Cerebellar nuclear complex (tissue), 1 donor: ENCODE results near the gene PCDHGA6.
"Not testable (repeated sequence)": the region's sequence is repeated elsewhere in the genome, so short reads cannot be mapped to it uniquely, and the experiment has no call there.

Experiments
- DNase-seq, 2 experiments: peaks; one replicate each; lab custom pipeline; 2025; lab: John Stamatoyannopoulos, UW

The PCDHGA6 gene

DNA sequence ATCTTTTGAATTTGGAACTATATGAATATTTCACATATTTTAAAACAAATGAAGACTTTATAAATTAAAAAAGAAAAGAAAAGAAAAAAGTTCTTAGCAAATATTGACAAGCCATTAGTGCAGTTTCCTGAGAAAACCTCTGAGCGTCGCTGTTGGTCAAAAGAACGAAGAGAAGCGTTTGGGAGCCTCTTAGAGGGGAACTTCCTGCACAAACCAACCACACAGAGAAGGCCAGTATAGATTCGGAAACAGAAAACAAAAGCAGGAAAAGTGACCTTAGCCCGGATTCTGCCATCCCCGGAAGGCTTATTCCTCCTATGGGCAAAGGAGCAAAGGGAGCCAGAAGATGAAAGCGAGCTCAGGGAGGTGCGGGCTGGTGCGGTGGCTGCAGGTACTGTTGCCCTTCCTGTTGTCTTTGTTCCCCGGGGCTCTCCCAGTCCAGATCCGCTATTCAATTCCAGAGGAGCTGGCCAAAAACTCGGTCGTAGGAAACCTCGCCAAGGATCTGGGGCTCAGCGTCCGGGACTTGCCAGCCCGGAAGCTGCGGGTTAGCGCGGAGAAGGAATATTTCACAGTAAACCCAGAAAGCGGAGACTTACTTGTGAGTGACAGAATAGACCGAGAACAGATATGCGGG, 13.8 kb upstream of the PCDHGA6 start, which contains the start of gene PCDHGB2:
Gene PCDHGB2 (plus strand): TSS at position 205 of the 637 bp plus-strand sequence. CDS start 142 bp downstream, at position 347.
- DNase-seq = no peak

GRCh38 chr5:141360685-141361084, 13.0 kb upstream of the PCDHGA6 start:
- no peak for DNase-seq

DNA sequence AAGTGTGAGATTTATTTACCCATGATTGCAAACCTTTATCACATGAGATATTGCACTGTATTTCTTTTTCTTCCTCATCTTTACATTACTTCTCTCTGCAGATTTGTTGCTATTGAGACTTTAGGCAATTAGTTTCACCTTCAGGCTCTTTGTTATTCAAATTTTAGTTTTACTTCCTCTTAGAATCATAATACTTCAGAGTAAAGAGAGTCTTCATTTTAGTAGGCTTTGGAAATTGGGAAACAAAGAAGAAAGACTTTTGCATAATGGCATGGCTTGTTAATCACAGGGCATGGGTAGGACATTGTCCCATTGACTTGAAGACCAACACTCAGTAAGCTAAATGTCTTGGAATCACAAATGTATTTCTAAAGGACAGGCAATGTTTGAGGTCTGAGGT, 11.0 kb upstream of the PCDHGA6 start:
- DNase-seq = no peak

DNA sequence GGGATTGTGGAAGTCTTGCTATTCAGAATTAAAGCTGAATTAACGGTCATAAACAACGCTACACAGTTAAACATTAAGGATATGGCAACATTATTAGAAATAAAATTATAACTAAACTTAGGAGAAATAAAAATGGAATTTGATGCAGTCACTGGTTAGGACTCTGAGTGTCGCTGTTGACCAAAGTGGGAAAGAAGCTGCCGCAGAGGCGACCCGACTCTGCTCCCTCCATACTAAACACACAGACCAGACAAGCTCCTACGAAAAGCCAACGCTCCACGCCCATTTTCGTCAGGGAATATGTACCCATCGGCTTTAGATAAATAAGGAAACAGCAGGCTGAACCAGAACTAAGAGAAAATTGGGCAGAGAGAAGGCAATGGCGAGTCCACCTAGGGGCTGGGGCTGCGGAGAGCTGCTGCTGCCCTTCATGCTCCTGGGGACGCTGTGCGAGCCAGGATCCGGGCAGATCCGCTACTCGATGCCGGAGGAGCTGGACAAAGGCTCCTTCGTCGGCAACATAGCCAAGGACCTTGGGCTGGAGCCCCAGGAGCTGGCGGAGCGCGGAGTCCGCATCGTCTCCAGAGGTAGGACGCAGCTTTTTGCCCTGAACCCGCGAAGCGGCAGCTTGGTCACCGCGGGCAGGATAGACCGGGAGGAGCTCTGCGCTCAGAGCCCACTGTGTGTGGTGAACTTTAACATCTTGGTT, 9.6 kb upstream of the PCDHGA6 start, which contains the start of gene PCDHGA5:
Gene PCDHGA5 (plus strand): TSS at position 211 of the 709 bp plus-strand sequence. CDS start 169 bp downstream, at position 380.
- no peak for DNase-seq

GRCh38 chr5:141366016-141366896, 7.4 kb upstream of the PCDHGA6 start:
- no peak for DNase-seq

GRCh38 chr5:141369994-141370848, 3.5 kb upstream of the PCDHGA6 start, which contains the start of gene PCDHGB3:
TSS of gene PCDHGB3 (plus strand) at chr5:141370242. CDS start at chr5:141370395, 153 bp downstream.
- no peak for DNase-seq

- DNase-seq = no peak
Observed at GRCh38 chr5:141371572-141372475, 1.9 kb upstream of the PCDHGA6 start.

DNA sequence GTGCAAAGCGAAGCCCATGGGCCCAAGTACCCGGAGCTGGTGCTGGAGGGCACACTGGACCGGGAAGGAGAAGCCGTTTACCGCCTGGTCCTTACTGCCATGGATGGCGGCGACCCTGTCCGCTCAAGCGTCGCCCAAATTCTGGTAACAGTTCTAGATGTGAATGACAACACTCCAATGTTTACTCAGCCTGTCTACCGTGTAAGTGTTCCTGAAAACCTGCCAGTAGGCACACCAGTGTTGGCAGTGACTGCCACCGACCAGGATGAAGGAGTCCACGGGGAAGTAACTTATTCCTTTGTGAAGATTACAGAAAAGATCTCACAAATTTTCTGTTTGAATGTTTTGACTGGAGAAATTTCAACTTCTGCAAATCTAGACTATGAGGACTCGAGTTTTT, 936 bp downstream of the PCDHGA6 start:
- DNase-seq = no peak

GRCh38 chr5:141375444-141376155, 1.9 kb downstream of the PCDHGA6 start:
- not testable (repeated sequence) for DNase-seq

GRCh38 chr5:141382469-141383294, 9.0 kb downstream of the PCDHGA6 start, which contains the start of gene PCDHGA7:
TSS of gene PCDHGA7 (plus strand) at chr5:141382742. CDS start at chr5:141382900, 158 bp downstream.
- DNase-seq = no peak

DNA sequence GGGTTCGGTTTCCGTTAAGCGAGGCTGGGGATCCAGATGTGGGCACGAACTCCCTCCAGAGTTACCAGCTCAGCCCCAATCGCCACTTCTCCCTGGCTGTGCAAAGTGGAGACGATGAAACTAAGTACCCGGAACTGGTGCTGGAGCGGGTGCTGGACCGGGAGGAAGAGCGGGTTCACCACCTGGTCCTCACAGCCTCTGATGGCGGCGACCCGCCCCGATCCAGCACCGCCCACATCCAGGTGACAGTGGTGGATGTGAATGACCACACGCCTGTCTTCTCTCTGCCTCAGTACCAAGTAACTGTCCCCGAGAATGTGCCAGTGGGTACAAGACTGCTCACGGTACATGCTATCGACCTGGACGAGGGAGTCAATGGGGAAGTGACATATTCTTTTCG, 9.7 kb downstream of the PCDHGA6 start:
- DNase-seq = no peak

DNA sequence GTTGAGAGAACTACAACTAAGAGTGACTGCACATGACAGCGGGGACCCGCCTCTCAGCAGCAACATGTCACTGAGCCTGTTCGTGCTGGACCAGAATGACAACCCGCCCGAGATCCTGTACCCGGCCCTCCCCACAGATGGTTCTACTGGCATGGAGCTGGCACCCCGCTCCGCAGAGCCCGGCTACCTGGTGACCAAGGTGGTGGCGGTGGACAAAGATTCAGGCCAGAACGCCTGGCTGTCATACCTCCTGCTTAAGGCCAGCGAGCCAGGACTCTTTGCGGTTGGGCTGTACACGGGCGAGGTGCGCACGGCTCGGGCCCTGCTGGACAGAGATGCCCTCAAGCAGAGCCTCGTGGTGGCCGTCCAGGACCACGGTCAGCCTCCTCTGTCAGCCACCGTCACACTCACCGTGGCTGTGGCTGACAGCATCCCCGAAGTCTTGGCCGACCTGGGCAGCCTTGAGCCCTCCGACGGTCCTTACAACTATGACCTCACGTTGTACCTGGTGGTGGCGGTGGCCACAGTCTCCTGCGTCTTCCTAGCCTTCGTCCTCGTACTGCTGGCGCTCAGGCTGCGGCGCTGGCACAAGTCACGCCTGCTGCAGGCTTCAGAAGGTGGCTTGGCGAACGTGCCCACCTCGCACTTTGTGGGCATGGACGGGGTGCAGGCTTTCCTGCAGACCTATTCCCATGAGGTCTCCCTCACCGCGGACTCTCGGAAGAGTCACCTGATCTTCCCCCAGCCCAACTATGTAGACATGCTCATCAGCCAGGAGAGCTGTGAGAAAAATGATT, 11.0 kb downstream of the PCDHGA6 start:
- DNase-seq = no peak

- not testable (repeated sequence) for DNase-seq
Observed at GRCh38 chr5:141387557-141388311, 14.0 kb downstream of the PCDHGA6 start, which contains the start of gene PCDHGB4. TSS of gene PCDHGB4 (plus strand) at chr5:141387698. CDS start at chr5:141387885, 187 bp downstream.

- DNase-seq = no peak
Observed at GRCh38 chr5:141388661-141389060, 15.0 kb downstream of the PCDHGA6 start.

DNA sequence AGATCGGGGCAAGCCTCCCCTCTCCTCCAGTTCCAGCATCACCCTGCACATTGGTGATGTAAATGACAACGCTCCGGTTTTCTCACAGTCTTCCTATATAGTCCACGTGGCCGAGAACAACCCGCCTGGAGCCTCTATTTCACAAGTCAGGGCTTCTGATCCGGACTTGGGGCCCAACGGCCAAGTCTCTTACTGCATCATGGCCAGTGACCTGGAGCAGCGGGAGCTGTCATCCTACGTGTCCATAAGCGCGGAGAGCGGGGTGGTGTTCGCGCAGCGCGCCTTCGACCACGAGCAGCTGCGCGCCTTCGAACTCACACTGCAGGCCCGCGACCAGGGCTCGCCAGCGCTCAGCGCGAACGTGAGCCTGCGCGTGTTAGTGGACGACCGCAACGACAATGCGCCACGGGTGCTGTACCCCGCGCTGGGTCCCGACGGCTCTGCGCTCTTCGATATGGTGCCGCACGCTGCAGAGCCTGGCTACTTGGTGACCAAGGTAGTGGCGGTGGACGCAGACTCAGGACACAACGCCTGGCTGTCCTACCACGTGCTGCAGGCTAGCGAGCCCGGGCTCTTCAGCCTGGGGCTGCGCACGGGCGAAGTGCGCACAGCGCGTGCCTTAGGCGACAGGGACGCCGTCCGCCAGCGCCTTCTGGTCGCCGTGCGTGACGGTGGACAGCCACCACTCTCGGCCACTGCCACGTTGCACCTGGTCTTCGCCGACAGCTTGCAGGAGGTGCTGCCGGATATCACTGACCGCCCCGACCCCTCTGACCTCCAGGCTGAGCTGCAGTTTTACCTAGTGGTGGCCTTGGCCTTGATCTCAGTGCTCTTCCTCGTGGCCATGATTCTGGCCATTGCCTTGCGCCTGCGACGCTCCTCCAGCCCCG, 15.7 kb downstream of the PCDHGA6 start:
- DNase-seq = no peak
